BLaER1 treated with 17β-estradiol and CSF1 and Interleukin-3, amounts not matched to agents 10 nM and 100 nM (cell line): ENCODE measurements around the gene CDIP1.

ENCODE experiments used
- H3K27ac ChIP-seq, 11 experiments: shearing (Covaris generic); formaldehyde crosslinking; 2 replicates each; pipeline ENCODE4 v1.8.1; 2022
- H3K27me3 ChIP-seq, 11 experiments: shearing (Covaris generic); formaldehyde crosslinking; 2 replicates each; pipeline ENCODE4 v1.8.1; 2022
- H3K36me3 ChIP-seq, 11 experiments: shearing (Covaris generic); formaldehyde crosslinking; 2 replicates each; pipeline ENCODE4 v1.8.1; 2022
- H3K4me1 ChIP-seq, 10 experiments: shearing (Covaris generic); formaldehyde crosslinking; 2 replicates each; pipeline ENCODE4 v1.8.1; 2022
- H3K4me2 ChIP-seq, 11 experiments: shearing (Covaris generic); formaldehyde crosslinking; 2 replicates each; pipeline ENCODE4 v1.8.1; 2022
- H3K4me3 ChIP-seq, 10 experiments: shearing (Covaris generic); formaldehyde crosslinking; 2 replicates each; pipeline ENCODE4 v1.8.1; 2022
- H3K9ac ChIP-seq, 11 experiments: shearing (Covaris generic); formaldehyde crosslinking; 2 replicates each; pipeline ENCODE4 v1.8.1; 2022
- H3K9me3 ChIP-seq, 11 experiments: shearing (Covaris generic); formaldehyde crosslinking; replicated peaks in 1 of 11; 2 replicates each; pipeline ENCODE4 v1.8.1; 2022
- H4K20me1 ChIP-seq, 11 experiments: shearing (Covaris generic); formaldehyde crosslinking; 2 replicates each; pipeline ENCODE4 v1.8.1; 2022
- Cebpa-rat ChIP-seq, 11 experiments: shearing (Covaris generic); IDR thresholded peaks; 2 replicates each; pipeline ENCODE4 v1.8.1; 2022

Gene CDIP1

DNA sequence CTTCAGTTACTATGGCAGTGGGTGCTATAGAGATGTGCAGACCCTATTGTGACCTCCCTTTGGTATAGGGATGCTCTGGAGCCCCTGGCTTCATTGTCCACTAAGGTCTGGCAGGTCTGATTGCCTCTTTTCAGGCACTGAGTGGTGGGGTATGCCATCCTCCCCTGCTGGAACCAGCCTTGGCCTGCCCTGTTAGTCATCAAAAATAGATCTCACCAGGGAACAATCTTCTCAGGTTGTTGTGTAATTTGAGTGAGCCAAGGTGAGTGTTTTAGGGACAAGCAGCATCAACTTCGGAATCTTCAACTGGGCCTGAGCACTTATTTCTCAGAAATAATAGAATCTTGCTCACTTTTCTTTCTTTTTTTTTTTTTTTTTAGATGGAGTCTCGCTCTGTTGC is 42.8 kb downstream of the CDIP1 start:
- H3K4me1 ChIP-seq = peaks cover 7 to 31% (median 17%) of the 10 kb centered on the region in 10 experiments
- no peaks in the 10 kb centered on the region for H3K27me3 ChIP-seq
- no peaks in the 10 kb centered on the region for H3K9me3 ChIP-seq
- H4K20me1 ChIP-seq = peaks cover 90 to 100% (median 99%) of the 10 kb centered on the region in 11 experiments
- H3K27ac ChIP-seq = no peak overlapping the region
- TF ChIP-seq Cebpa-rat (IDR thresholded peaks at IDR 0.05) = no peak
- H3K4me3 ChIP-seq = no peak overlapping the region
- peaks cover 28 to 80% (median 50%) of the 10 kb centered on the region in 11 experiments for H3K36me3 ChIP-seq
- H3K4me2 ChIP-seq = no peak overlapping the region
- no peak overlapping the region for H3K9ac ChIP-seq

DNA sequence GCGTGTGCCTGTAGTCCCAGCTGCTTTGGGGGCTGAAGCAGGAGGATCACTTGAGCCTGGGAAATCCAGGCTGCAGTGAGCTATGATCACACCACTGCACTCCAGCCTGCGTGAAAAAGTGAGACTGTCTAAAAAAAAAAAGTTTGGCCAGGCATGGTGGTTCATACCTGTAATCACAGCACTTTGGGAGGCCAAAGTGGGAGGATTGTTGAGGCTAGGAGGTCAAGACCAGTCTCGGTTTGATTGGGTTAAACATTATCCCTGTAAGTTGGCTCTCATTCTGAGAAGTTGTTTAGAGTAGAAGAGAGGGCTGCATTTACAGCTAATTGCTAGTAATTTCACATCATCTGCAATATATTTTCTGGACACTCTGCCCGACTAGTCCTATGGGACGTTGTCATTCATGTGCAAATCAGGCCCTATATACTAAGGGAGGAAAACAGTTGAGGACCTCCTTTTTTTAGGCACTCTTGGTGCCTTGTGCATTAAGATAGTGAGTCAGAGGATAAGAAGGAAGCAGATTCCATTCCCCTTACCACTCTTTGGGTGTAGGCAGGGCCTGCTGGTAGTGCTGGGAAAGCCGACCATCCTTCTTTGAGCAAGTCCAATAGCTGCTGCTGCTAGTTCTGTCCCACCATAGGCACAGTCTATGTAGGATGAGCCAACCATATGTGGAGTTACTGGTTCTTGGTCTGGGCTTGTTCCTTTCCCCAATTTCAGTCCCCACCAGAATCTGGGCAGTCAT is 43.7 kb downstream of the CDIP1 start:
- H3K9ac ChIP-seq = no peak overlapping the region
- H4K20me1 ChIP-seq = peaks cover 89 to 100% (median 99%) of the 10 kb centered on the region in 11 experiments
- no peak overlapping the region for H3K27ac ChIP-seq
- no peak overlapping the region; a peak in 1 of 22 replicates for H3K4me2 ChIP-seq
- no peaks in the 10 kb centered on the region for H3K9me3 ChIP-seq
- TF ChIP-seq Cebpa-rat (IDR thresholded peaks at IDR 0.05) = no peak
- H3K36me3 ChIP-seq = peaks cover 34 to 86% (median 50%) of the 10 kb centered on the region in 11 experiments
- peaks cover 0 to 26% (median 17%) of the 10 kb centered on the region in 10 experiments; a peak in 18 of 20 replicates for H3K4me1 ChIP-seq
- H3K4me3 ChIP-seq = no peak overlapping the region
- H3K27me3 ChIP-seq = no peaks in the 10 kb centered on the region

DNA sequence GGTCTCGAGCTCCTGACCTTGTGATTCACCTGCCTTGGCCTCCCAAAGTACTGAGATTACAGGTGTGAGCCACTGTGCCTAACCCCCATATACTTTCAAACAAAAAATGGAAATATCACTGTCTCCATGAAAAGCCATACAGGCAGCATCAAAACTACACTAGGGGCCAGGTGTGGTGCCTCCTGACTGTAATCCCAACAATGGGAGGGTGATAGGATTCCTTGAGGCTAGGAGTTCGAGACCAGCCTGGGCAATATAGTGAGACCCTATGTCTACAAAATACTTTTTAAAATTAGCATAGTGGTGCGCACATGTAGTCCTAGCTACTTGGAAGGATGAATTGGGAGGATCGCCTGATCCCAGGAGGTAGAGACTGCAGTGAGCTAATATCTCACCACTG is 46.7 kb downstream of the CDIP1 start:
- Histone ChIP-seq H3K27me3 (no peaks in the 10 kb centered on the region), H3K4me3 (no peak overlapping the region), H3K4me2 (no peak overlapping the region), H3K9me3 (no peaks in the 10 kb centered on the region), H3K36me3 (peaks cover 41 to 78% (median 59%) of the 10 kb centered on the region in 11 experiments), H3K4me1 (peaks cover 23 to 42% (median 27%) of the 10 kb centered on the region in 10 experiments), H3K27ac (no peak overlapping the region), H4K20me1 (peaks cover 83 to 100% (median 99%) of the 10 kb centered on the region in 11 experiments; a peak in 21 of 22 replicates), H3K9ac (no peak overlapping the region)
- no peak for TF ChIP-seq Cebpa-rat (IDR thresholded peaks at IDR 0.05)

DNA sequence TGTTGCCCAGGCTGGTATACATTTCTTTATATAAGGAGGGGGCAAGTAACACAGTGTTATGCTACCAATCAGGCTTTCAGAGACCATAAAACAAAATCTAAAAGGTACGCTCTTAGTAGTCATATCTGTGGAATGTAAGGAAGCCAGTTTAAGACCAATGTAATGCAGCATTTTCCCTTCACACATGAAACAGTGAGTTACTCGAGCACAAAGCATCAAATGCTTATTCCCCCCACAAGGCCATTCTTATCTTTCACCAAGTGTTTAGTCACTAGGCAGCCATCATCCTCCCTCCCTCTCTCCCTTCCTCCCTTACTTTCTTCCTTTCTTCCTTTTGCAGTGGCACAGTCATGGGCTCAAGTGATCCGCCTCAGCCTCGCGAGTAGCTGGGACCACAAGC is 49.5 kb downstream of the CDIP1 start:
- Histone ChIP-seq H3K27ac (peak overlapping the region in 8 of 11 experiments; percentile 2 to 53 (median 41); a peak in 8 of 22 replicates), H3K4me1 (peaks cover 29 to 48% (median 36%) of the 10 kb centered on the region in 10 experiments), H3K9me3 (no peaks in the 10 kb centered on the region), H3K36me3 (peaks cover 53 to 84% (median 75%) of the 10 kb centered on the region in 11 experiments), H3K4me3 (no peak overlapping the region), H3K4me2 (peak overlapping the region; percentile 58 to 80 (median 71)), H3K9ac (peak overlapping the region in 6 of 11 experiments; percentile 3 to 34 (median 10); a peak in 2 of 22 replicates), H4K20me1 (peaks cover 66 to 100% (median 91%) of the 10 kb centered on the region in 11 experiments; a peak in 21 of 22 replicates), H3K27me3 (no peaks in the 10 kb centered on the region)
- no peak for TF ChIP-seq Cebpa-rat (IDR thresholded peaks at IDR 0.05)

DNA sequence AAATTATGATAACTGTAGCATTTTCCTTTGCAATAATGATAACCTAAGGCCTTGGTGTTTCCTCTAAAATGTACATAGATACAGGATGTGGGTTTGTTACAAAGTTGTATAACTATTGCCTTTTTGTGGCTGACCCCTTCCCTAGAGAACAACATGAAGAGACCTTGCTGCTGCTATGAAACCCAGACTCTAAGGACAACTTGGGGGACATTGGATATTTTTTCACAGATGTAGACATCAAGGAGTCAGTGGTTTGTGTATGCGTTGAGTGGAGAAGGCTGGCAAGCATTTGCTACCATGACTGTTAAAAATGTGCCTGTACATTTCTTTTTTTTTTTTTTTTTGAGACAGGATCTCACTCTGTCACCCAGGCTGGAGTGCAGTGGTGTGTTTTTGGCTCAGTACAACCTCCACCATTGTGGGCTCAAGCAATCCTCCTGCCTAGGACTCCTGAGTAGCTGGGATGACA is 50.0 kb downstream of the CDIP1 start:
- Histone ChIP-seq H3K27me3 (no peaks in the 10 kb centered on the region), H4K20me1 (peaks cover 66 to 99% (median 89%) of the 10 kb centered on the region in 11 experiments; a peak in 21 of 22 replicates), H3K9ac (peak overlapping the region in 7 of 11 experiments; percentile 3 to 34 (median 13); a peak in 4 of 22 replicates), H3K9me3 (no peaks in the 10 kb centered on the region), H3K4me1 (peaks cover 29 to 48% (median 36%) of the 10 kb centered on the region in 10 experiments), H3K36me3 (peaks cover 55 to 87% (median 77%) of the 10 kb centered on the region in 11 experiments), H3K4me3 (no peak overlapping the region), H3K4me2 (peak overlapping the region; percentile 58 to 80 (median 71)), H3K27ac (peak overlapping the region in 8 of 11 experiments; percentile 2 to 53 (median 41); a peak in 13 of 22 replicates)
- no peak for TF ChIP-seq Cebpa-rat (IDR thresholded peaks at IDR 0.05)

DNA sequence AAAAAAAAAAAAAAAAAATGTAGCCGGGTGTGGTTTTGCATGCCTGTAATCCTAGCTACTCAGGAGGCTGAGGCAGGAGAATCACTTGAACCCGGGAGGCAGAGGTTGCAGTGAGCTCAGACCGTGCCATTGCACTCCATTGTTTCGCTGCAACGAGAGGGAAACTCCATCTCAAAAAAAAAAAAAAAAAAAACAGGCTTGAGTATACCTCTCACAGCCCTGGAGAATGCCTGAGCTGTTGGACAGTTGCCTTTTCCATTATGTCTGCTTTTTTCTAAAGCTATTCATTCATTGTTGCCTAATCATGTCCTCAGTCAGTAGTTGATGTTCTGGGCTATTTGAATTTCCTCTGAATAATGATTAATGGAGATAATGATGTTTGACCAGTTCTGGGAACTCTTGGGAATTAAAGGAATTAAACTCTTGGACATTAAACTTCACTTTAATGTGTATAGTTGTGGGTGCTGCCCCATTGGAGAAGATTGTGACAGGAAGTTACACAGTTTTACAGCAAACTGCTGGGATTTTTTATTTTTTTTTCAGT is 50.5 kb downstream of the CDIP1 start:
- peaks cover 29 to 48% (median 36%) of the 10 kb centered on the region in 10 experiments for H3K4me1 ChIP-seq
- H3K9ac ChIP-seq = peak overlapping the region in 3 of 11 experiments; percentile 26 to 34 (median 30); a peak in 2 of 22 replicates
- no peak overlapping the region for H3K4me3 ChIP-seq
- TF ChIP-seq Cebpa-rat (IDR thresholded peaks at IDR 0.05) = no peak
- H3K27ac ChIP-seq = peak overlapping the region in 7 of 11 experiments; percentile 4 to 53 (median 38); a peak in 11 of 22 replicates
- H3K27me3 ChIP-seq = no peaks in the 10 kb centered on the region
- H3K36me3 ChIP-seq = peaks cover 60 to 87% (median 77%) of the 10 kb centered on the region in 11 experiments
- peak overlapping the region; percentile 58 to 80 (median 71); a peak in 21 of 22 replicates for H3K4me2 ChIP-seq
- no peaks in the 10 kb centered on the region for H3K9me3 ChIP-seq
- H4K20me1 ChIP-seq = peaks cover 61 to 99% (median 89%) of the 10 kb centered on the region in 11 experiments; a peak in 21 of 22 replicates

DNA sequence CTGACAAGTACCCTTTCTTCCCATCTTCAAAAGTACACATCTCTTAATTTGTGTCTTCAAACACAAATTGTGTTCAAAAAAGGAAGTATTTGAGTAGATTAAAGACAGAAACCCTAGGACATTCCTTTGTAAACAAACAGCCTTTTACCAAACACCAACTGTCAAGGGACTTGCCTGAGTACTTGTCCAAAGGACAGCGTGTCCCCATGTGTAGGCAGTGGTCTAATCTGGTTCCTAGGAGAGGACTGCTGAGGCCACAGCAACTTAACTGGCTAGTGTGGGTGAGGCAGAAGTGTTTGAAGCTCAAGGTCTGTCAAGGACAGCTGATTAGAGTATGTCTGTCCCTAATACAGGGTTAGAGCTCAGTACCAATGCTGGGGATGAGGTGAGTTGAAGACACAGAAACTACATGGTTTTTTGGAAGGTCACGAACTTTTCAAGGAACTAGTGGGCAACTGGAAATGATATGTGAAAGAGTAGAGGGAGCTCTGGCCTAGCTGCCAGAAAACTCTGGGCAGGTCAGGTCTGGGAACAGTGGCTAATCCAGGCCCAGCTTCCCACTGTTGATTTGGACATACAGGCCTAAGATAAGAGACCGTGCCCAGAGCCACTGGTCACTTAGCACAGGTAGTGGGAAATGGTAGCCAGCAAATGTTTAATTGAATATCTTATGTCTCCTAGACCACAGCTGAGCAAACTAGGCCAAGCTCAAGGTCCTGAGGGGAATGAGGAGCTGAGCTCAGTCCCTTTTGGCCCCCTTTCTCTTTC is 52.3 kb downstream of the CDIP1 start:
- H4K20me1 ChIP-seq = peaks cover 63 to 99% (median 89%) of the 10 kb centered on the region in 11 experiments; a peak in 21 of 22 replicates
- TF ChIP-seq Cebpa-rat (IDR thresholded peaks at IDR 0.05) = no peak
- H3K4me3 ChIP-seq = no peak overlapping the region
- no peaks in the 10 kb centered on the region for H3K27me3 ChIP-seq
- H3K36me3 ChIP-seq = peaks cover 48 to 80% (median 63%) of the 10 kb centered on the region in 11 experiments
- H3K4me1 ChIP-seq = peaks cover 29 to 53% (median 42%) of the 10 kb centered on the region in 10 experiments
- H3K9me3 ChIP-seq = no peaks in the 10 kb centered on the region
- peak overlapping the region in 1 of 11 experiments; percentile 44; a peak in 2 of 22 replicates for H3K27ac ChIP-seq
- H3K4me2 ChIP-seq = peak overlapping the region in 6 of 11 experiments; percentile 58 to 75 (median 66); a peak in 10 of 22 replicates
- peak overlapping the region in 2 of 11 experiments; percentile 17 to 34; a peak in 2 of 22 replicates for H3K9ac ChIP-seq

DNA sequence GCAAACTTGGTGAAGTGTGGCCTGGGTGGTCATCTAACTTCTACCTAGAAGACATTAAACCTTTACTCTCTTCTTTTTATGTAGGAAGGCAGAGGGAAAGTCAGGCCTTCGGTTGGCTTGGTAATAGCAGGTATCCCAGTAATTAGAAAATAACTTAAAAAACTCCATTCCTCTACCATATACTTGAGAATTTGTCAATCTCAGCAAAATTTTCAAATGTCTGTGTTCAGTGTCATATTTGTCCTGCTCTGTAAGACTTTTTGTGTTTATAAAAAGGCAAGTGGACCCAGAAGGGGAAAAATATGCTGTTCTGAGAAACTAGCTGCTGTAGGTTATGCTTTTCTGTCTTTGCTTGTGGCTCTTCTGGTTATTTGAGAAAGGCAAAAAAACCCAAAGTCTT is 56.6 kb downstream of the CDIP1 start:
- no peak for TF ChIP-seq Cebpa-rat (IDR thresholded peaks at IDR 0.05)
- peak overlapping the region in 1 of 11 experiments; percentile 15; a peak in 1 of 22 replicates for H3K4me2 ChIP-seq
- H3K9me3 ChIP-seq = no peaks in the 10 kb centered on the region
- no peak overlapping the region for H3K27ac ChIP-seq
- no peaks in the 10 kb centered on the region for H3K27me3 ChIP-seq
- H3K4me1 ChIP-seq = peaks cover 17 to 46% (median 33%) of the 10 kb centered on the region in 10 experiments
- H3K36me3 ChIP-seq = peaks cover 33 to 61% (median 41%) of the 10 kb centered on the region in 11 experiments
- H4K20me1 ChIP-seq = peaks cover 43 to 94% (median 81%) of the 10 kb centered on the region in 11 experiments; a peak in 21 of 22 replicates
- H3K9ac ChIP-seq = peak overlapping the region in 1 of 11 experiments; percentile 28; a peak in 1 of 22 replicates
- no peak overlapping the region for H3K4me3 ChIP-seq
